ENCODE results near the gene CRLF3. TPM values are rescaled to one million over a fixed set of nuclear protein-coding genes. Genes with fewer than 3 reads are reported as not detected.

The CRLF3 gene
- total and polyA plus RNA-seq, 2 of the 4 experiments (the other 2 are of a cell fraction), result 6.1 to 15.2 TPM

DNA sequence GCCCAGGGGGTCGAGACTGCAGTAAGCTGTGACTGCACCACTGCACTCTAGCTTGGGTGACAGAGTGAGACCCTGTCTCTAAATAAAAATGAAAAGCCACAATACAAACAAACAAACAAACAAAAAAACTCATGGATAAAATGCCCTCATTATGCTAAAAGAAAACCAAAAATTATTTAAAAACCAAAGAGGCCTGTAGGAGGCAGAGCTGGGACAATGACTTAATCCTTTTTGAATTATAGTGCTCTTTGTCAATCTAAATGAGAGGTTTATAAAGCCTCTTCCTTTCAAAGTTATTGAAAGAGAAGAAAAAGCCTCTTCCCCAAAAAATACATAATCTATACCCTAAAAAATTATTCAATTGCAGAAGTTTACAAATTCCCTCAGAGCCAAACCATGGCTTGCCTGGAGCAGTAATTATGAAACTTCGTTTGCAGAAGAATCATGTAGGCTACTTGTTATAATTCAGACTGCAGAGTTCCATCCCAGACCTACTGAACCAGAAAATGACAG lies 18.5 kb downstream of the CRLF3 start:
- intact Hi-C loops (cut with micrococcal nuclease) (no loop called here), dilution Hi-C loops (cut with HindIII; ENCODE audit: low sequenced_read_pairs, unreplicated experiment) (no loop called here), in situ Hi-C loops (cut with MboI; ENCODE audit: low sequenced_read_pairs) (no loop called here)
- Histone ChIP-seq H3K23ac (ENCODE audit: low read depth, low read length) (no peak overlapping the region), H3K14ac (replicated peaks; ENCODE audit: low read depth, low read length) (no peak overlapping the region), H2AK5ac (ENCODE audit: low read depth, low read length) (no peak overlapping the region), H2BK5ac (ENCODE audit: low read depth, low read length, poor library complexity, severe bottlenecking) (no peak overlapping the region), H4K5ac (ENCODE audit: low read depth, low read length) (no peak overlapping the region), H3K9ac (ENCODE audit: low read depth, low read length) (no peak overlapping the region), H3K4me3 (ENCODE audit: insufficient read depth, low read depth, low read length) (no peak overlapping the region), H3K9me1 (ENCODE audit: insufficient read depth, low read length) (0 out of 2 replicates have a peak, but pooled peaks cover 4% of the 10 kb centered on the region), H3K27ac (ENCODE audit: insufficient read depth, low read length) (no peak overlapping the region), H4K20me1 (ENCODE audit: insufficient read depth, low read length) (no peaks in the 10 kb centered on the region), H3K36me3 (ENCODE audit: control insufficient read depth, insufficient read depth, low read length) (peaks cover 11% of the 10 kb centered on the region), H3K56ac (ENCODE audit: extremely low read depth, insufficient read depth, low read length) (no peak overlapping the region), H3K79me1 (ENCODE audit: low read depth in 1 of 2, low read length in 2 of 2) (peaks cover 19 to 42% of the 10 kb centered on the region in 2 experiments), H2BK15ac (ENCODE audit: low read depth, low read length) (no peak overlapping the region), H4K91ac (ENCODE audit: insufficient read depth, low read depth, low read length) (no peak overlapping the region), H3K4me2 (ENCODE audit: low read depth, low read length) (no peak overlapping the region), H3K4me1 (ENCODE audit: control insufficient read depth, insufficient read depth, low read length) (no peaks in the 10 kb centered on the region), H3K4ac (ENCODE audit: low read depth, low read length) (no peak overlapping the region), H2AFZ (replicated peaks; ENCODE audit: low read length, poor library complexity) (no peak overlapping the region), H2AK9ac (replicated peaks; ENCODE audit: low read depth, low read length, poor library complexity) (no peak overlapping the region), H3K18ac (ENCODE audit: low read depth, low read length) (no peak overlapping the region), H2BK120ac (ENCODE audit: low read depth, low read length) (no peak overlapping the region), H3K9me3 (ENCODE audit: control insufficient read depth, insufficient read depth, low read length) (no peaks in the 10 kb centered on the region), H2BK20ac (ENCODE audit: low read depth, low read length) (no peak overlapping the region), H4K8ac (ENCODE audit: low read depth in 2 of 2, low read length in 2 of 2) (no peak overlapping the region), H3K27me3 (ENCODE audit: control insufficient read depth, insufficient read depth, low read length) (no peaks in the 10 kb centered on the region)
- TF ChIP-seq CTCF (conservative IDR thresholded peaks at IDR 0.05; ENCODE audit: low read depth, low read length) (peak; percentile 16; the same call in 1 of the 2 replicates), ELK1 (IDR thresholded peaks at IDR 0.05; ENCODE audit: borderline replicate concordance, low read depth, low read length) (no peak), MAFK (IDR thresholded peaks at IDR 0.05; ENCODE audit: low read depth, low read length) (no peak)
- TF ChIP-seq, protein P1, sequence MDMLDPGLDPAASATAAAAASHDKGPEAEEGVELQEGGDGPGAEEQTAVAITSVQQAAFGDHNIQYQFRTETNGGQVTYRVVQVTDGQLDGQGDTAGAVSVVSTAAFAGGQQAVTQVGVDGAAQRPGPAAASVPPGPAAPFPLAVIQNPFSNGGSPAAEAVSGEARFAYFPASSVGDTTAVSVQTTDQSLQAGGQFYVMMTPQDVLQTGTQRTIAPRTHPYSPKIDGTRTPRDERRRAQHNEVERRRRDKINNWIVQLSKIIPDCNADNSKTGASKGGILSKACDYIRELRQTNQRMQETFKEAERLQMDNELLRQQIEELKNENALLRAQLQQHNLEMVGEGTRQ (IDR thresholded peaks at IDR 0.05; ENCODE audit: low read depth, low read length), result no peak
- no CpG with 5 or more reads among the region's 2 CpGs for WGBS, 2 experiments (ENCODE audit: extremely low coverage in 2 of 2, insufficient read length in 1 of 2)
- no TSS peak for BruUV-seq (replicated peaks)
- DNase-seq (no peak), ATAC-seq (ENCODE audit: low read depth) (no peak)
- CTCF ChIA-PET, result interaction anchor here (1.0 kb wide), 1 partner anchor 14 kb away, joined by 4 read pairs; no protein-coding TSS in a partner anchor
- POLR2A ChIA-PET (ENCODE audit: unreplicated experiment), result no interaction called here

Measured in IMR-90 (cell line).